H1 (cell line): Measurements from ENCODE around the gene ZNF454. TPM values are rescaled to one million over a fixed set of nuclear protein-coding genes. Genes with fewer than 3 reads are reported as not detected.
A peak's percentile ranks its signal among the peaks of the same experiment; 100 is the strongest.

Experiments
- CREB1 ChIP-seq: IDR thresholded peaks from 2 replicates; pipeline ENCODE4 v1.6.1; 2012; ENCODE audit warnings: inconsistent platforms
- CTBP2 ChIP-seq: IDR thresholded peaks from 2 replicates; pipeline ENCODE4 v1.7.0; 2011; ENCODE audit warnings: borderline replicate concordance, mild to moderate bottlenecking, moderate library complexity, mixed read lengths, low read length; ENCODE audit not compliant: insufficient read depth, insufficient read length
- EZH2 ChIP-seq: fragments of 200-600 bp; sonication (generic); IDR thresholded peaks from 2 replicates; pipeline ENCODE4 v1.7.1; 2012; ENCODE audit warnings: low read depth, mild to moderate bottlenecking, moderate library complexity, low read length, inconsistent platforms; ENCODE audit not compliant: severe bottlenecking
- HDAC2 ChIP-seq, 2 experiments: fragments of 300-600 bp in 1 of 2; sonication (generic) in 1 of 2; IDR thresholded peaks; 2 replicates each; pipeline ENCODE4 v1.6.1; 2011 to 2012; ENCODE audit warnings: low read depth in 2 of 2, low read length in 2 of 2, mild to moderate bottlenecking in 2 of 2, moderate library complexity in 2 of 2, borderline replicate concordance in 1 of 2, inconsistent platforms in 1 of 2
- JUN ChIP-seq: IDR thresholded peaks from 2 replicates; pipeline ENCODE4 v1.6.1; 2011; ENCODE audit warnings: low read depth, mild to moderate bottlenecking, improper control_type of control experiment, low read length
- KDM1A ChIP-seq: fragments of 200-600, 300-600 bp; sonication (generic); IDR thresholded peaks from 2 replicates; pipeline ENCODE4 v1.7.1; 2016; ENCODE audit warnings: mild to moderate bottlenecking, low read length, borderline replicate concordance
- MAFK ChIP-seq: IDR thresholded peaks from 2 replicates; pipeline ENCODE4 v1.6.1; 2012; ENCODE audit warnings: low read depth, mild to moderate bottlenecking, improper control_type of control experiment, low read length
- NRF1 ChIP-seq: IDR thresholded peaks from 2 replicates; pipeline ENCODE4 v1.6.1; 2011; ENCODE audit warnings: mild to moderate bottlenecking, low read depth, low read length, improper control_type of control experiment
- RAD21 ChIP-seq, 2 experiments: IDR thresholded peaks in 1 of 2; conservative IDR thresholded peaks in 1 of 2; 2 replicates each; pipeline ENCODE4 v1.6.1; 2011; ENCODE audit warnings: low read depth in 2 of 2, low read length in 2 of 2, improper control_type of control experiment in 1 of 2, inconsistent platforms in 1 of 2, mild to moderate bottlenecking in 1 of 2, moderate library complexity in 1 of 2
- RNF2 ChIP-seq: fragments of 200-900, 300-1000 bp; sonication (generic); IDR thresholded peaks from 2 replicates; pipeline ENCODE4 v1.7.1; 2016; ENCODE audit warnings: borderline replicate concordance, low read depth, mild to moderate bottlenecking, antibody characterized with exemption, low read length; ENCODE audit not compliant: poor library complexity, severe bottlenecking; ENCODE audit errors: missing control alignments
- RXRA ChIP-seq: IDR thresholded peaks from 2 replicates; pipeline ENCODE4 v1.6.1; 2011; ENCODE audit warnings: low read depth, mild to moderate bottlenecking, low read length, moderate library complexity; ENCODE audit not compliant: insufficient read depth
- SIX5 ChIP-seq: IDR thresholded peaks from 2 replicates; pipeline ENCODE4 v1.6.1; 2011; ENCODE audit warnings: mild to moderate bottlenecking, low read depth, low read length
- SP1 ChIP-seq: IDR thresholded peaks from 2 replicates; pipeline ENCODE4 v1.6.1; 2011; ENCODE audit warnings: low read depth, low read length
- SP2 ChIP-seq: IDR thresholded peaks from 2 replicates; pipeline ENCODE4 v1.6.1; 2012; ENCODE audit warnings: mild to moderate bottlenecking, low read length, inconsistent platforms
- SRF ChIP-seq: IDR thresholded peaks from 2 replicates; pipeline ENCODE4 v1.6.1; 2011; ENCODE audit warnings: mild to moderate bottlenecking, low read depth, low read length, moderate library complexity
- TCF12 ChIP-seq: IDR thresholded peaks from 2 replicates; pipeline ENCODE4 v1.6.1; 2011; ENCODE audit warnings: low read depth, mild to moderate bottlenecking, low read length
- ZNF274 ChIP-seq: IDR thresholded peaks from 2 replicates; pipeline ENCODE4 v1.7.0; 2012; ENCODE audit warnings: low read length, borderline replicate concordance; ENCODE audit errors: extremely low read depth
- polyA plus RNA-seq, 7 experiments: library from polyadenylated mRNA; depleted of rRNA in 3 of 7; stranded (reverse) in 5 of 7; unstranded in 2 of 7; fragments of >200 nt in 5 of 7; fragments of 200-250 nt in 2 of 7; gene quantifications; 1 replicate in 5 of 7; 2 replicates in 1 of 7; 4 replicates in 1 of 7; pipeline versions ENCODE4 v1.2.1 to v1.2.3, GENCODE V29; 2011 to 2013; ENCODE audit warnings: missing spikeins in 2 of 7, mixed read lengths in 2 of 7
- total RNA-seq: library from RNA; stranded (reverse); fragmentation: NEBNext Ultra II Directional; extraction: Animal tissue kit (Norgen Biotek cat#: 25700); gene quantifications from 2 replicates; pipeline ENCODE4 v1.2.1, GENCODE V29; 2021
- TF ChIP-seq, protein P1 (sequence below): IDR thresholded peaks from 2 replicates; pipeline ENCODE4 v1.6.1; 2012; ENCODE audit warnings: inconsistent platforms
- TF ChIP-seq, protein P2 (sequence below): IDR thresholded peaks from 2 replicates; pipeline ENCODE4 v1.6.1; 2011; ENCODE audit warnings: low read depth, mild to moderate bottlenecking, low read length; ENCODE audit not compliant: insufficient read depth
- TF ChIP-seq, protein P3 (sequence below): IDR thresholded peaks from 2 replicates; pipeline ENCODE4 v1.6.1; 2012; ENCODE audit warnings: low read length, inconsistent platforms

The ZNF454 gene
- total and polyA plus RNA-seq, 2 of the 8 experiments (the other 6 are each of a cell fraction or from before 2014, with no cell fraction given) = 0.33 to 1.2 TPM

DNA sequence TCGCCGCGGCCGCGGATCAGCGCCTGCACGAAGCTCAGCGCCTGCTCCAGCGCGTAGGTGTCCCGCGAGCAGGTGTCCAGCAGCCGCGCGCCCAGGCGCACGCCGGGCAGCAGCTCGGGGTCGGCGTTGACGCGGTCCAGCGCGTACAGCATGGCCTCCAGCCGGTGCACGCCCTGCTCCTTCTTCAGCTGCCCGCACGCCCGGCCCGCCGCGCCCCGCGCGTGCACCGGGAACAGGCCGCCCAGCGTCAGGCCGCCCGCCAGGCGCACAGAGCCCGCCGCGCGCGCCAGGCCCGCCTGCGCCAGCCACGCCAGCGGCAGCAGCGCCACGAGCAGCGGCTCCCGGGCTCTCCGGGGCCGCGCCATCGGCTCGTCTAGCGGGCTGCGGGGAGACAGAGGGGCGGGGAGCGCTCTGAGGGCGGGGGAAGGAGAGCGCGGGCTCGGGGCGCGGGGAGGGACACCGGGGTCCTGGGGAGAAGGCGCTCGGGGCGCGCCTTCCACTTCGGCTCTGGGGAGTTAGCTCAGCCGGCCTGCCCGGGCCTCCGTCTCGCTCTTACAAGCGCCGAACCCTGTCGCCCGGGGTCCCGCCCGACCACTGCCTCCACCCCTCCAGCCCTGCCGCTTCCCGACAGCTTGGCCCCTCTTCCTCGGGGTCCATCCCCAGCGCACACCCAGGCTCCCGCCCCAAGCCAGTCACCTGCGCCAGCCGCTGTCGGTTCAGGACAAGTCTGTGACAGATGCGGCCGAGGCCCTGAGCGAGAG, 53.8 kb downstream of the ZNF454 start, which contains the start of gene GRM6 (continued):
- TF ChIP-seq CTBP2 = no peak
- TF ChIP-seq, protein P1, sequence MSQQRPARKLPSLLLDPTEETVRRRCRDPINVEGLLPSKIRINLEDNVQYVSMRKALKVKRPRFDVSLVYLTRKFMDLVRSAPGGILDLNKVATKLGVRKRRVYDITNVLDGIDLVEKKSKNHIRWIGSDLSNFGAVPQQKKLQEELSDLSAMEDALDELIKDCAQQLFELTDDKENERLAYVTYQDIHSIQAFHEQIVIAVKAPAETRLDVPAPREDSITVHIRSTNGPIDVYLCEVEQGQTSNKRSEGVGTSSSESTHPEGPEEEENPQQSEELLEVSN = peak; percentile 80
- no peak for TF ChIP-seq NRF1
- no peak; a peak in 1 of 4 replicates for TF ChIP-seq RAD21 (IDR thresholded peaks at IDR 0.05 in 1 of 2, conservative IDR thresholded peaks at IDR 0.05 in 1 of 2; ENCODE audit: low read depth in 2 of 2, low read length in 2 of 2)
- TF ChIP-seq, protein P2, sequence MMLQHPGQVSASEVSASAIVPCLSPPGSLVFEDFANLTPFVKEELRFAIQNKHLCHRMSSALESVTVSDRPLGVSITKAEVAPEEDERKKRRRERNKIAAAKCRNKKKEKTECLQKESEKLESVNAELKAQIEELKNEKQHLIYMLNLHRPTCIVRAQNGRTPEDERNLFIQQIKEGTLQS = no peak
- TF ChIP-seq SIX5 = no peak
- TF ChIP-seq MAFK = no peak
- TF ChIP-seq SP2 = no peak
- no peak for TF ChIP-seq SRF
- no peak for TF ChIP-seq TCF12
- no peak for TF ChIP-seq RXRA
- TF ChIP-seq RNF2 = peak; percentile 34
- TF ChIP-seq CREB1 = no peak
- no peak for TF ChIP-seq KDM1A
- TF ChIP-seq, protein P3, sequence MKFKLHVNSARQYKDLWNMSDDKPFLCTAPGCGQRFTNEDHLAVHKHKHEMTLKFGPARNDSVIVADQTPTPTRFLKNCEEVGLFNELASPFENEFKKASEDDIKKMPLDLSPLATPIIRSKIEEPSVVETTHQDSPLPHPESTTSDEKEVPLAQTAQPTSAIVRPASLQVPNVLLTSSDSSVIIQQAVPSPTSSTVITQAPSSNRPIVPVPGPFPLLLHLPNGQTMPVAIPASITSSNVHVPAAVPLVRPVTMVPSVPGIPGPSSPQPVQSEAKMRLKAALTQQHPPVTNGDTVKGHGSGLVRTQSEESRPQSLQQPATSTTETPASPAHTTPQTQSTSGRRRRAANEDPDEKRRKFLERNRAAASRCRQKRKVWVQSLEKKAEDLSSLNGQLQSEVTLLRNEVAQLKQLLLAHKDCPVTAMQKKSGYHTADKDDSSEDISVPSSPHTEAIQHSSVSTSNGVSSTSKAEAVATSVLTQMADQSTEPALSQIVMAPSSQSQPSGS = no peak
- no peak for TF ChIP-seq ZNF274
- TF ChIP-seq SP1 = no peak
- TF ChIP-seq EZH2 = peak; percentile 62
- no peak; a peak in 1 of 4 replicates for TF ChIP-seq HDAC2 (IDR thresholded peaks at IDR 0.05; ENCODE audit: borderline replicate concordance in 1 of 2, low read depth in 2 of 2, low read length in 2 of 2)
- no peak for TF ChIP-seq JUN
